Gastrocnemius medialis (tissue), 4 donors: ENCODE data around the gene SEMA4C. TPM values are rescaled to one million over a fixed set of nuclear protein-coding genes. Genes with fewer than 3 reads are reported as not detected.

Experiments
- ATAC-seq, 2 donors: fragments of 150-250 bp; one replicate each; pipeline ENCODE4 v1.9.1; 2016
- DNase-seq, 2 donors: peaks; one replicate each; pipeline ENCODE4 v3.0.0-alpha.2; 2019
- H3K27ac ChIP-seq, 4 donors: fragments of 200-600 bp; sonication (generic); 1 replicate in 1 of 4; 2 replicates in 3 of 4; pipeline ENCODE4 v1.5.1; 2016 to 2018; ENCODE audit warnings: mild to moderate bottlenecking in 2 of 4, moderate library complexity in 1 of 4
- H3K27me3 ChIP-seq, 3 donors: fragments of 200-600 bp; sonication (generic) in 2 of 3; 1 replicate in 1 of 3; 2 replicates in 2 of 3; pipeline versions ENCODE4 v1.5.1 to v1.6.0; 2016 to 2019; ENCODE audit warnings: mild to moderate bottlenecking in 1 of 3, moderate library complexity in 1 of 3
- H3K36me3 ChIP-seq, 2 donors: fragments of 200-600 bp; sonication (generic) in 1 of 2; one replicate each; pipeline ENCODE4 v1.5.1; 2017 to 2018
- H3K4me1 ChIP-seq, 2 donors: fragments of 200-600 bp; sonication (generic) in 1 of 2; one replicate each; pipeline ENCODE4 v1.5.1; 2016 to 2017; ENCODE audit warnings: mild to moderate bottlenecking in 2 of 2
- H3K4me3 ChIP-seq, 4 donors: fragments of 200-600 bp; sonication (generic) in 3 of 4; 1 replicate in 1 of 4; 2 replicates in 3 of 4; pipeline ENCODE4 v1.5.1; 2016 to 2019; ENCODE audit warnings: mild to moderate bottlenecking in 2 of 4
- H3K9me3 ChIP-seq, 3 donors: fragments of 200-600 bp; sonication (generic) in 2 of 3; 1 replicate in 1 of 3; 2 replicates in 2 of 3; pipeline ENCODE4 v1.5.1; 2016 to 2019
- POLR2A ChIP-seq, 2 donors: fragments of 450-650 bp; IDR thresholded peaks; one replicate each; pipeline ENCODE4 v1.6.1; 2017; ENCODE audit warnings: antibody characterized with exemption in 2 of 2, mild to moderate bottlenecking in 2 of 2, moderate library complexity in 2 of 2
- in situ Hi-C, 4 donors: fragments of 200-750 bp; cut with MboI; loops; one replicate each; pipeline versions ENCODE4 v1.15.0 to v1.8.0; 2017; ENCODE audit warnings: low sequenced_read_pairs in 4 of 4
- intact Hi-C: fragments of 100-400 bp; cut with DNase I; formaldehyde crosslinking; loops from one replicate; pipeline ENCODE4 v1.15.1; 2023; ENCODE audit warnings: low total_unique reads
- total RNA-seq, 4 donors: library from RNA; depleted of rRNA; stranded (reverse); fragments of >200 nt; gene quantifications; one replicate each; pipeline versions ENCODE4 v1.1.0 to v1.2.3, GENCODE V29; 2016
- TF ChIP-seq, protein P1 (sequence below), 5 experiments: fragments of 450-650 bp in 3 of 5; fragments of 200-600 bp in 2 of 5; sonication (generic) in 2 of 5; IDR thresholded peaks in 4 of 5; conservative IDR thresholded peaks in 1 of 5; 1 replicate in 4 of 5; 2 replicates in 1 of 5; pipeline ENCODE4 v1.5.1; 2016 to 2019; ENCODE audit warnings: antibody characterized with exemption in 5 of 5, mild to moderate bottlenecking in 3 of 5, moderate library complexity in 3 of 5

Gene SEMA4C
- total RNA-seq, 4 donors from 2014 or later: 3.2 to 8.6 (median 6.5) TPM

DNA sequence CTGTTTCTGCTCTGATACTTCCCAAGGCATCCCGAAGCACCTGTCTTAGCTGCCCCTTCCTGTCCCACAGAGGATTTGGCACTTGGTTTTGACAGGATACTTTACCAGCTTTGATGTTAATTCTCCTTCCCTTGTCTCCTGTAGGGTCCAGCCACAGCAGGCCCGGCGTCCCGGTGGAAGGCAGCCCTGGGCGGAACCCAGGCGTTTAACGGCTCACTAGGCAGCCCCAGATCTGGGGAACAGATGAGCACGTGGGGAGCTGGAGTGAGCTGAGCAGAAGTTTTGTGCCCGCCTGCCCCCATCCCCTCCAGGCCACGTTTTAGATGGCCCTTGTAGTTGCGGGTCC, 37.5 kb downstream of the SEMA4C start:
- peaks cover 0 to 52% of the 10 kb centered on the region in 2 donors for H3K36me3 ChIP-seq
- in situ Hi-C loops (no loop called here), intact Hi-C loops (no loop called here)
- H3K27ac ChIP-seq: peak overlapping the region; percentile 62 to 97 (median 87)
- H3K9me3 ChIP-seq: no peaks in the 10 kb centered on the region
- DNase-seq: no peak
- TF ChIP-seq POLR2A (IDR thresholded peaks at IDR 0.05): no peak
- TF ChIP-seq, protein P1, sequence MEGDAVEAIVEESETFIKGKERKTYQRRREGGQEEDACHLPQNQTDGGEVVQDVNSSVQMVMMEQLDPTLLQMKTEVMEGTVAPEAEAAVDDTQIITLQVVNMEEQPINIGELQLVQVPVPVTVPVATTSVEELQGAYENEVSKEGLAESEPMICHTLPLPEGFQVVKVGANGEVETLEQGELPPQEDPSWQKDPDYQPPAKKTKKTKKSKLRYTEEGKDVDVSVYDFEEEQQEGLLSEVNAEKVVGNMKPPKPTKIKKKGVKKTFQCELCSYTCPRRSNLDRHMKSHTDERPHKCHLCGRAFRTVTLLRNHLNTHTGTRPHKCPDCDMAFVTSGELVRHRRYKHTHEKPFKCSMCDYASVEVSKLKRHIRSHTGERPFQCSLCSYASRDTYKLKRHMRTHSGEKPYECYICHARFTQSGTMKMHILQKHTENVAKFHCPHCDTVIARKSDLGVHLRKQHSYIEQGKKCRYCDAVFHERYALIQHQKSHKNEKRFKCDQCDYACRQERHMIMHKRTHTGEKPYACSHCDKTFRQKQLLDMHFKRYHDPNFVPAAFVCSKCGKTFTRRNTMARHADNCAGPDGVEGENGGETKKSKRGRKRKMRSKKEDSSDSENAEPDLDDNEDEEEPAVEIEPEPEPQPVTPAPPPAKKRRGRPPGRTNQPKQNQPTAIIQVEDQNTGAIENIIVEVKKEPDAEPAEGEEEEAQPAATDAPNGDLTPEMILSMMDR (IDR thresholded peaks at IDR 0.05 in 4 of 5, conservative IDR thresholded peaks at IDR 0.05 in 1 of 5): no peak
- H3K4me3 ChIP-seq: no peak overlapping the region
- H3K4me1 ChIP-seq: peaks cover 16 to 21% of the 10 kb centered on the region in 2 donors
- H3K27me3 ChIP-seq: no peaks in the 10 kb centered on the region
- ATAC-seq: no peak

DNA sequence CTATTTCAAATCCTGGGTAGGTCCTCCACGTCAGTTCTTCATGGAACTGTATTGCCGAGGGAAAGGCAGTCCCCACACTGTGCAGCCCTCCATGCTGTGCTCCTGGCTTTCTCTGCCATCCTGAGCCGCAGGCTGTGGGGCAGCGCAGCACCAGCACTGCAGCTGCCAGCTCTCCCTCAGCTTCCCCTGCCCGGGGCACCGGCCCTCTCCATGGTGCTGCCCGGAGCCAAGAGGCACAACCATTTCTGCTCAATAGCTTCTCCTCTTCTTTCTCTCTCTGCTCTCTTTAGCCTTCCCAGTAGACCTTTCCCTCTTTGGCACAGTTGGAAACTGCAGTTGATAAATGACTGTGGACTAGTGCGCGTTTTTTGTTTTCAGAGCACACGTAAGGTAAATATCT, 38.2 kb downstream of the SEMA4C start:
- ATAC-seq (no peak), DNase-seq (peak in 1 of 2 donors; percentile 23)
- Histone ChIP-seq H3K27me3 (no peaks in the 10 kb centered on the region), H3K4me3 (no peak overlapping the region), H3K27ac (peak overlapping the region; percentile 62 to 97 (median 87)), H3K4me1 (peaks cover 16 to 21% of the 10 kb centered on the region in 2 donors), H3K9me3 (no peaks in the 10 kb centered on the region), H3K36me3 (peaks cover 0 to 57% of the 10 kb centered on the region in 2 donors)
- intact Hi-C loops: no loop called here
- in situ Hi-C loops: no loop called here
- TF ChIP-seq, protein P1 (IDR thresholded peaks at IDR 0.05 in 4 of 5, conservative IDR thresholded peaks at IDR 0.05 in 1 of 5): no peak
- no peak for TF ChIP-seq POLR2A (IDR thresholded peaks at IDR 0.05)

DNA sequence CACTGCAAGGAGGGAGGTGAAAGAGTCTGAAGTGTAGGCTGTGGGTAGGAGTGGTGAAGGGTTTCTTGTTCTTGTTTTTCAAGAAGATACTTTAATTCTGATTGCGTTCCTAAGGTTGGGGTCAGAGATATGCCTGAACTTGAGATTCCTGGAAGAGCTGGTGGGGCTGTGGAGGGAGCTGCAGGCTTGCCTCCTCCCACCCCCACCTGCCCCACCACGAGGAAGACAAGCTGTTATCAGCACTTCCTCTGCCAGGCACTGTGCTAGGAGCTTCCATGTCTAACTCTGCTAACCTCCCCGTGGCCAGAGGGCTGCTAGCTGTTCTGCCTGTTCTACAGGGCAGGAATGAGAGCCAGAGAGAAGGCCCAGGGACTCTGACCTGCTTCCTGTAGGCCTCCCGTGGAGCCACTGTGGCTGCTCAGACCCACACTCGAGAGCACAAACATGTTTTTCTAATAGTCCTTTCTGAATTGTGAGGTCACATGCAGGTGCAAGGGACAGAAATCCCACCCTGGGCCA, 39.8 kb downstream of the SEMA4C start:
- DNase-seq (peak in 1 of 2 donors; percentile 18), ATAC-seq (no peak)
- TF ChIP-seq POLR2A (IDR thresholded peaks at IDR 0.05): no peak
- TF ChIP-seq, protein P1 (IDR thresholded peaks at IDR 0.05 in 4 of 5, conservative IDR thresholded peaks at IDR 0.05 in 1 of 5): no peak
- intact Hi-C loops: no loop called here
- peaks cover 16 to 21% of the 10 kb centered on the region in 2 donors for H3K4me1 ChIP-seq
- H3K27me3 ChIP-seq: no peaks in the 10 kb centered on the region
- H3K4me3 ChIP-seq: no peak overlapping the region
- H3K36me3 ChIP-seq: peaks cover 0 to 72% of the 10 kb centered on the region in 2 donors
- peak overlapping the region in 1 of 4 donors; percentile 97 for H3K27ac ChIP-seq
- in situ Hi-C loops: no loop called here
- no peaks in the 10 kb centered on the region for H3K9me3 ChIP-seq

DNA sequence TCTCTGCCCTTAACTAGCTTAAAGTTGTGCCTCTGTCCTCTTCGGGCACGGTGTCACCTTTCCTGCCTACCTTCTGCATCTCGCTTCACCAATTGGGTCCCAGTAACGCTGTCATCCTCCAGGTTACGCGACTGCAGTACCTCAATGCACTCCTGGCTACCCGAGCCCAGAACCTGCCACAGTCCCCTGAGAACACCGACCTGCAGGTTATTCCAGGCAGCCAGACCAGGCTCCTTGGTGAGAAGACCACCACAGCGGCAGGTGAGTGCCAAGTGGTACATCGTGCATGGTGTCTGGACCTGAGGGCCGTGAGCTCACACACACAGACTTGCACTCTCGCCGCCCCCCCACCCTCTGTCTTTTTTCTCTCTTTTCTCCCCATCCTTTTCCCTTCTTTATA, 41.0 kb downstream of the SEMA4C start:
- no peak for TF ChIP-seq POLR2A (IDR thresholded peaks at IDR 0.05)
- TF ChIP-seq, protein P1 (IDR thresholded peaks at IDR 0.05 in 4 of 5, conservative IDR thresholded peaks at IDR 0.05 in 1 of 5): no peak
- DNase-seq (peak in 1 of 2 donors; percentile 26), ATAC-seq (no peak)
- Histone ChIP-seq H3K36me3 (peaks cover 0 to 74% of the 10 kb centered on the region in 2 donors), H3K4me3 (no peak overlapping the region), H3K27me3 (no peaks in the 10 kb centered on the region), H3K9me3 (no peaks in the 10 kb centered on the region), H3K4me1 (peaks cover 16 to 30% of the 10 kb centered on the region in 2 donors), H3K27ac (peak overlapping the region in 1 of 4 donors; percentile 97)
- in situ Hi-C loops: no loop called here
- intact Hi-C loops: no loop called here

DNA sequence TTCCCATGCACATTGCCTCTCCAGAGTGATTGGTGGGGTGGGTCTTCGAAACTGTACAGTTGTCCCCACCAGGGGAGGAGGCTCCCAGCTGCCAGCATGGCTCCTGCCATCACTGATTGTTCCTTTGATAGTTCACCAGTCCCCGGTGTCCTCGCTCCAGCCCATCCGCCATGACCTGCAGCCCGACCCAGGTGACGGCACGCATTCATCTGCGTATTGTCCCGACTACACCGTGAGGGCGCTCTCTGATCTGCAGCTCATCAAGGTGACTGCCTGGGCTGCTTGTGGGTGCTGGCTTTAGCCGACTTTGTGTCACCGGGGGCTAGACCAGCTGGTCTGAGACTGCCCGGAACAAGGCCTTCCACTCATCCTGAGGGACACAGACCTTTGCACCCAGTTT, 41.4 kb downstream of the SEMA4C start:
- DNase-seq: peak in 1 of 2 donors; percentile 57
- intact Hi-C loops: no loop called here
- ATAC-seq: no peak
- Histone ChIP-seq H3K27ac (peak overlapping the region in 1 of 4 donors; percentile 97), H3K27me3 (no peaks in the 10 kb centered on the region), H3K36me3 (peaks cover 0 to 74% of the 10 kb centered on the region in 2 donors), H3K4me1 (peaks cover 13 to 30% of the 10 kb centered on the region in 2 donors), H3K4me3 (no peak overlapping the region), H3K9me3 (no peaks in the 10 kb centered on the region)
- in situ Hi-C loops: no loop called here
- no peak for TF ChIP-seq POLR2A (IDR thresholded peaks at IDR 0.05)
- TF ChIP-seq, protein P1 (IDR thresholded peaks at IDR 0.05 in 4 of 5, conservative IDR thresholded peaks at IDR 0.05 in 1 of 5): no peak
